HL-60 (cell line): ENCODE measurements around the gene KIF20A.
"Not testable (repeated sequence)": the region's sequence is repeated elsewhere in the genome, so short reads cannot be mapped to it uniquely, and the experiment has no call there.

Source experiments
- DNase-seq, 2 experiments: peaks; one replicate each; pipeline ENCODE4 v3.0.0-alpha.2; 2010 to 2020; ENCODE audit warnings: low read depth in 1 of 2, low spot score in 1 of 2
- H3K27ac ChIP-seq: fragments of 250-450 bp; sonication (Bioruptor Pico); replicated peaks from 2 replicates; pipeline ENCODE4 v1.5.1; 2020; ENCODE audit warnings: mild to moderate bottlenecking, moderate library complexity
- H3K27me3 ChIP-seq: fragments of 250-450 bp; sonication (Bioruptor Pico); 2 replicates; pipeline ENCODE4 v1.5.1; 2021; ENCODE audit warnings: mild to moderate bottlenecking, moderate library complexity; ENCODE audit not compliant: insufficient read depth, poor library complexity, severe bottlenecking
- H3K4me3 ChIP-seq: replicated peaks from 2 replicates; pipeline ENCODE4 v1.5.1; 2011; ENCODE audit warnings: mild to moderate bottlenecking, control low read depth, low read length; ENCODE audit not compliant: insufficient read depth
- CTCF ChIP-seq: IDR thresholded peaks from one replicate; pipeline ENCODE4 v1.5.1; 2011; ENCODE audit warnings: low read length, control low read depth, inconsistent platforms; ENCODE audit not compliant: insufficient read depth
- GABPA ChIP-seq: IDR thresholded peaks from 2 replicates; pipeline ENCODE4 v1.6.1; 2012; ENCODE audit warnings: low read depth
- POLR2AphosphoS5 ChIP-seq: IDR thresholded peaks from 2 replicates; pipeline ENCODE4 v1.6.1; 2012; ENCODE audit warnings: low read depth
- REST ChIP-seq: IDR thresholded peaks from 2 replicates; pipeline ENCODE4 v1.6.1; 2012; ENCODE audit warnings: low read depth; ENCODE audit not compliant: insufficient replicate concordance
- SPI1 ChIP-seq: IDR thresholded peaks from 2 replicates; pipeline ENCODE4 v1.6.1; 2012; ENCODE audit warnings: low read depth, mild to moderate bottlenecking, borderline replicate concordance

The KIF20A gene

GRCh38 chr5:138141734-138142133 is 37.2 kb upstream of the KIF20A start:
- no peak for TF ChIP-seq CTCF
- no peak overlapping the region for H3K4me3 ChIP-seq
- no peaks in the 10 kb centered on the region for H3K27me3 ChIP-seq
- H3K27ac ChIP-seq, result no peak overlapping the region
- DNase-seq, result no peak

- H3K27me3 ChIP-seq, H3K27ac ChIP-seq, H3K4me3 ChIP-seq, DNase-seq: not testable (repeated sequence)
Measured at GRCh38 chr5:138143578-138143977, 35.3 kb upstream of the KIF20A start.

GRCh38 chr5:138148811-138149210 is 30.1 kb upstream of the KIF20A start:
- no peak for TF ChIP-seq SPI1
- TF ChIP-seq GABPA, result no peak
- TF ChIP-seq POLR2AphosphoS5, result no peak
- no peak for TF ChIP-seq CTCF
- TF ChIP-seq REST, result no peak
- DNase-seq, result no peak
- no peaks in the 10 kb centered on the region for H3K27me3 ChIP-seq

GRCh38 chr5:138149530-138149929 is 29.4 kb upstream of the KIF20A start:
- no peak for TF ChIP-seq REST
- TF ChIP-seq POLR2AphosphoS5, result no peak
- no peak for TF ChIP-seq SPI1
- TF ChIP-seq CTCF, result no peak
- TF ChIP-seq GABPA, result no peak
- Histone ChIP-seq H3K27ac (no peak overlapping the region), H3K27me3 (no peaks in the 10 kb centered on the region), H3K4me3 (no peak overlapping the region)
- DNase-seq, result no peak

More at GRCh38 chr5:138148811-138149210, 30.1 kb upstream of the KIF20A start:
- H3K4me3 ChIP-seq, result no peak overlapping the region
- no peak overlapping the region for H3K27ac ChIP-seq

GRCh38 chr5:138155977-138156376 is 22.9 kb upstream of the KIF20A start:
- H3K4me3 ChIP-seq, H3K27ac ChIP-seq, DNase-seq, H3K27me3 ChIP-seq: not testable (repeated sequence)
